HepG2 (cell line): ENCODE results near the gene PGC. TPM values are rescaled to one million over a fixed set of nuclear protein-coding genes. Genes with fewer than 3 reads are reported as not detected.
A peak's percentile ranks its signal among the peaks of the same experiment; 100 is the strongest.

Experiments used
- ATAC-seq: fragments of 200-7000 bp; cut with Tn5 transposase; 3 replicates; pipeline ENCODE4 v1.9.1; 2020; ENCODE audit warnings: mild to moderate bottlenecking, moderate library complexity
- BruUV-seq: library from RNA; stranded (reverse); fragments of 400-500 nt; replicated peaks from 2 replicates; lab custom pipeline; 2021; lab: Mats Ljungman, UMichigan
- CTCF ChIA-PET: fragments of 300-600 bp; formaldehyde crosslinking; extraction: SDS; loops from one replicate; lab custom pipeline; 2021; ENCODE audit warnings: low total read pairs, inconsistent platforms, low intra/inter-chr PET ratio; lab: Yijun Ruan, JAX
- POLR2A ChIA-PET: fragments of 350-600 bp; sonication (Branson Sonifier 250); formaldehyde crosslinking; loops from one replicate; lab custom pipeline; 2020; ENCODE audit warnings: antibody characterized with exemption, inconsistent platforms; lab: Yijun Ruan, JAX
- DNase-seq: peaks from one replicate; pipeline ENCODE4 v3.0.0-alpha.2; 2015; ENCODE audit warnings: low spot score
- FAIRE-seq: peaks from 3 replicates; lab custom pipeline; 2011; peaks lifted over from hg19 to GRCh38; lab: Jason Lieb, UNC
- H2AFZ ChIP-seq: one replicate; pipeline ENCODE4 v1.6.1; 2011; ENCODE audit warnings: low read length, inconsistent platforms
- H3K27ac ChIP-seq: fragments of 300-600 bp; 3 replicates; pipeline ENCODE4 v1.8.0; 2011; ENCODE audit warnings: mixed run types, mild to moderate bottlenecking, mixed read lengths, low read length, inconsistent platforms; ENCODE audit not compliant: insufficient read depth; ENCODE audit errors: extremely low read length
- H3K27me3 ChIP-seq, 2 experiments: fragments of 200-600 bp in 1 of 2; 2 replicates in 1 of 2; 3 replicates in 1 of 2; pipeline versions ENCODE4 v1.6.0 to v1.8.0; 2011; ENCODE audit warnings: low read length in 2 of 2, mild to moderate bottlenecking in 2 of 2, moderate library complexity in 2 of 2, inconsistent platforms in 1 of 2; ENCODE audit not compliant: insufficient read depth in 2 of 2, control insufficient read depth in 1 of 2
- H3K36me3 ChIP-seq, 2 experiments: fragments of 200-600 bp in 1 of 2; replicated peaks in 1 of 2; 2 replicates in 1 of 2; 3 replicates in 1 of 2; pipeline versions ENCODE4 v1.5.1 to v1.8.0; 2011; ENCODE audit warnings: low read length in 2 of 2, inconsistent platforms in 1 of 2; ENCODE audit not compliant: insufficient read depth in 2 of 2, control insufficient read depth in 1 of 2
- H3K4me1 ChIP-seq: 2 replicates; pipeline ENCODE4 v1.5.1; 2012; ENCODE audit warnings: low read length, inconsistent platforms; ENCODE audit not compliant: insufficient read depth
- H3K4me2 ChIP-seq: 2 replicates; pipeline ENCODE4 v1.6.0; 2011; ENCODE audit warnings: low read depth, low read length, inconsistent platforms
- H3K4me3 ChIP-seq, 3 experiments: fragments of 200-600 bp in 1 of 3; sonication (generic), shearing (Covaris generic) in 1 of 3; replicated peaks in 1 of 3; 2 replicates each; pipeline ENCODE4 v1.5.1; 2011 to 2016; ENCODE audit warnings: low read length in 3 of 3, inconsistent platforms in 2 of 3, low read depth in 2 of 3, mild to moderate bottlenecking in 2 of 3, control low read depth in 1 of 3, mixed read lengths in 1 of 3; ENCODE audit not compliant: insufficient read depth in 1 of 3
- H3K79me2 ChIP-seq: one replicate; pipeline ENCODE4 v1.6.1; 2011; ENCODE audit warnings: low read length, inconsistent platforms; ENCODE audit not compliant: insufficient read depth
- H3K9ac ChIP-seq: 2 replicates; pipeline ENCODE4 v1.6.0; 2011; ENCODE audit warnings: mild to moderate bottlenecking, low read depth, low read length, inconsistent platforms; ENCODE audit not compliant: insufficient read depth
- H3K9me3 ChIP-seq: 2 replicates; pipeline ENCODE4 v1.5.1; 2012; ENCODE audit warnings: mild to moderate bottlenecking, low read length
- H4K20me1 ChIP-seq: 2 replicates; pipeline ENCODE4 v1.6.0; 2011; ENCODE audit warnings: inconsistent platforms, mild to moderate bottlenecking, low read length, moderate library complexity; ENCODE audit not compliant: insufficient read depth
- CHD4 ChIP-seq: fragments of 200-600 bp; sonication (generic); IDR thresholded peaks from 2 replicates; pipeline ENCODE4 v1.7.0; 2017; ENCODE audit warnings: mild to moderate bottlenecking, low read length, borderline replicate concordance
- DR1 ChIP-seq: sonication (generic); formaldehyde crosslinking; IDR thresholded peaks from 2 replicates; pipeline ENCODE4 v1.8.0; 2021; ENCODE audit warnings: mild to moderate bottlenecking, missing genetic modification reagents, inconsistent platforms
- HDAC2 ChIP-seq: sonication (generic); formaldehyde crosslinking; IDR thresholded peaks from 2 replicates; pipeline ENCODE4 v1.4.0; 2020; ENCODE audit warnings: missing genetic modification reagents
- MED1 ChIP-seq: sonication (generic); formaldehyde crosslinking; IDR thresholded peaks from 2 replicates; pipeline ENCODE4 v1.4.0; 2020; ENCODE audit warnings: missing genetic modification reagents
- NCOA1 ChIP-seq: sonication (generic); formaldehyde crosslinking; IDR thresholded peaks from 2 replicates; pipeline ENCODE4 v1.9.0; 2021; ENCODE audit warnings: missing genetic modification reagents
- SNRNP70 ChIP-seq: fragments of 200-400 bp; formaldehyde crosslinking; IDR thresholded peaks from 2 replicates; pipeline ENCODE4 v1.6.1; 2017; ENCODE audit warnings: mild to moderate bottlenecking, low read depth, low read length, moderate library complexity
- THYN1 ChIP-seq: sonication (generic); formaldehyde crosslinking; IDR thresholded peaks from 2 replicates; pipeline ENCODE4 v1.8.1; 2023; ENCODE audit warnings: low read depth, mild to moderate bottlenecking, moderate library complexity, missing genetic modification reagents, borderline replicate concordance
- ZBTB1 ChIP-seq: sonication (generic); formaldehyde crosslinking; IDR thresholded peaks from 2 replicates; pipeline ENCODE4 v1.4.0; 2020; ENCODE audit warnings: missing genetic modification reagents, borderline replicate concordance
- ZFP62 ChIP-seq: sonication (generic); formaldehyde crosslinking; IDR thresholded peaks from 2 replicates; pipeline ENCODE4 v1.4.0; 2020; ENCODE audit warnings: missing genetic modification reagents
- ZKSCAN5 ChIP-seq: sonication (generic); formaldehyde crosslinking; IDR thresholded peaks from 2 replicates; pipeline ENCODE4 v1.5.1; 2020; ENCODE audit warnings: mild to moderate bottlenecking, missing genetic modification reagents
- ZNF335 ChIP-seq: sonication (generic); formaldehyde crosslinking; IDR thresholded peaks from 2 replicates; pipeline ENCODE4 v1.4.0; 2020; ENCODE audit warnings: missing genetic modification reagents
- ZNF616 ChIP-seq: sonication (generic); formaldehyde crosslinking; IDR thresholded peaks from 2 replicates; pipeline ENCODE4 v1.5.0; 2020; ENCODE audit warnings: low read depth, mild to moderate bottlenecking, missing genetic modification reagents
- ZNF782 ChIP-seq: sonication (generic); formaldehyde crosslinking; IDR thresholded peaks from 2 replicates; pipeline ENCODE4 v1.4.0; 2020; ENCODE audit warnings: missing genetic modification reagents, mild to moderate bottlenecking, borderline replicate concordance
- WGBS: methylation state at CpG from one replicate; pipeline ENCODE4 v1.1.6; 2017; ENCODE audit warnings: low lambda C conversion rate; 5-methylcytosine and 5-hydroxymethylcytosine counted together
- in situ Hi-C: cut with HindIII; loops from 2 replicates; pipeline ENCODE4 v1.10.0; 2017; ENCODE audit warnings: low pct_unique_long_range_greater_than_20kb; ENCODE audit not compliant: extremely low pct_ligation_motif_present
- intact Hi-C: fragments of 100-400 bp; cut with micrococcal nuclease; formaldehyde crosslinking; loops from one replicate; pipeline ENCODE4 v1.10.0; 2022; ENCODE audit not compliant: unreplicated experiment
- polyA plus RNA-seq, 8 experiments: library from polyadenylated mRNA; depleted of rRNA in 3 of 8; stranded (reverse) in 7 of 8; unstranded in 1 of 8; fragments of >200 nt; fragmentation: Illumina TruSeq in 4 of 8; extraction: Trizol in 4 of 8; gene quantifications; 2 replicates each; pipeline versions ENCODE4 v1.2.1 to v1.2.3, GENCODE V29; 2011 to 2016; ENCODE audit warnings: low read depth in 4 of 8, missing spikeins in 1 of 8, mixed read lengths in 1 of 8; ENCODE audit not compliant: insufficient read depth in 1 of 8
- total RNA-seq, 5 experiments: library from RNA; depleted of rRNA; stranded (reverse); fragments of >200 nt; fragmentation: Illumina TruSeq; extraction: Trizol; gene quantifications; 2 replicates each; pipeline ENCODE4 v1.2.3, GENCODE V29; 2016; ENCODE audit warnings: low read depth in 1 of 5
- TF ChIP-seq, protein P1 (sequence below): sonication (generic); formaldehyde crosslinking; conservative IDR thresholded peaks from 2 replicates; pipeline ENCODE4 v1.4.0; 2020; ENCODE audit warnings: mild to moderate bottlenecking, missing genetic modification reagents, moderate library complexity
- TF ChIP-seq, protein P2 (sequence below): sonication (generic); formaldehyde crosslinking; IDR thresholded peaks from 2 replicates; pipeline ENCODE4 v1.4.0; 2020; ENCODE audit warnings: missing genetic modification reagents, borderline replicate concordance

PGC gene
- total and polyA plus RNA-seq, 2 of the 13 experiments (the other 11 are each of a cell fraction or from before 2014, with no cell fraction given): 426 to 502 TPM

DNA sequence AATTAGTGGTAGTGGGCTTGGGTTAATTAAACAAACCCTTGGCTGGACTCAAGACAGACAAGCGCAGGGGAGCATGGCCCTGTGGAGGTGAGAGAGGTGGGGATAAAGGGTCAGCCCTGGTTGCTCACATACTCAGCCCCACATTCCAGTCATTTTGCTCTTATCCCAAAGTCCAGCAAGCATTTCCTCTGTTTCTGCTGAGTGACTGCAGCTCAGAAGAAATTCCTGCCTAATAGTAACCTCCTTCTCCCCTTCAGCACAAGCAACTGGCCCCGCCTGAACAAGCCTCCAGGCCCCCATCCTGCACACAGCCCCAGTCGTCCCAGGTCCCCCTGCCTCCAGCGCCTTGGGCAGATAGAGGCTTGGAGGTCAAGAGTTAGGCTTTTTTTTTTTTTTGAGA lies 8.2 kb downstream of the PGC start:
- FAIRE-seq: peak; percentile 95
- POLR2A ChIA-PET: interaction anchor here (0.9 to 10.4 kb wide), 6 partner anchors 9 to 312 kb away, joined by 3 to 112 read pairs (median 4); partner anchors contain the start of genes PGC and TOMM6
- TF ChIP-seq NCOA1: peak; percentile 59; the same call in 1 of the 2 replicates
- TF ChIP-seq, protein P1, sequence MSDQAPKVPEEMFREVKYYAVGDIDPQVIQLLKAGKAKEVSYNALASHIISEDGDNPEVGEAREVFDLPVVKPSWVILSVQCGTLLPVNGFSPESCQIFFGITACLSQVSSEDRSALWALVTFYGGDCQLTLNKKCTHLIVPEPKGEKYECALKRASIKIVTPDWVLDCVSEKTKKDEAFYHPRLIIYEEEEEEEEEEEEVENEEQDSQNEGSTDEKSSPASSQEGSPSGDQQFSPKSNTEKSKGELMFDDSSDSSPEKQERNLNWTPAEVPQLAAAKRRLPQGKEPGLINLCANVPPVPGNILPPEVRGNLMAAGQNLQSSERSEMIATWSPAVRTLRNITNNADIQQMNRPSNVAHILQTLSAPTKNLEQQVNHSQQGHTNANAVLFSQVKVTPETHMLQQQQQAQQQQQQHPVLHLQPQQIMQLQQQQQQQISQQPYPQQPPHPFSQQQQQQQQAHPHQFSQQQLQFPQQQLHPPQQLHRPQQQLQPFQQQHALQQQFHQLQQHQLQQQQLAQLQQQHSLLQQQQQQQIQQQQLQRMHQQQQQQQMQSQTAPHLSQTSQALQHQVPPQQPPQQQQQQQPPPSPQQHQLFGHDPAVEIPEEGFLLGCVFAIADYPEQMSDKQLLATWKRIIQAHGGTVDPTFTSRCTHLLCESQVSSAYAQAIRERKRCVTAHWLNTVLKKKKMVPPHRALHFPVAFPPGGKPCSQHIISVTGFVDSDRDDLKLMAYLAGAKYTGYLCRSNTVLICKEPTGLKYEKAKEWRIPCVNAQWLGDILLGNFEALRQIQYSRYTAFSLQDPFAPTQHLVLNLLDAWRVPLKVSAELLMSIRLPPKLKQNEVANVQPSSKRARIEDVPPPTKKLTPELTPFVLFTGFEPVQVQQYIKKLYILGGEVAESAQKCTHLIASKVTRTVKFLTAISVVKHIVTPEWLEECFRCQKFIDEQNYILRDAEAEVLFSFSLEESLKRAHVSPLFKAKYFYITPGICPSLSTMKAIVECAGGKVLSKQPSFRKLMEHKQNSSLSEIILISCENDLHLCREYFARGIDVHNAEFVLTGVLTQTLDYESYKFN (CRISPR knock-in tag): peak; percentile 78
- TF ChIP-seq, protein P2, sequence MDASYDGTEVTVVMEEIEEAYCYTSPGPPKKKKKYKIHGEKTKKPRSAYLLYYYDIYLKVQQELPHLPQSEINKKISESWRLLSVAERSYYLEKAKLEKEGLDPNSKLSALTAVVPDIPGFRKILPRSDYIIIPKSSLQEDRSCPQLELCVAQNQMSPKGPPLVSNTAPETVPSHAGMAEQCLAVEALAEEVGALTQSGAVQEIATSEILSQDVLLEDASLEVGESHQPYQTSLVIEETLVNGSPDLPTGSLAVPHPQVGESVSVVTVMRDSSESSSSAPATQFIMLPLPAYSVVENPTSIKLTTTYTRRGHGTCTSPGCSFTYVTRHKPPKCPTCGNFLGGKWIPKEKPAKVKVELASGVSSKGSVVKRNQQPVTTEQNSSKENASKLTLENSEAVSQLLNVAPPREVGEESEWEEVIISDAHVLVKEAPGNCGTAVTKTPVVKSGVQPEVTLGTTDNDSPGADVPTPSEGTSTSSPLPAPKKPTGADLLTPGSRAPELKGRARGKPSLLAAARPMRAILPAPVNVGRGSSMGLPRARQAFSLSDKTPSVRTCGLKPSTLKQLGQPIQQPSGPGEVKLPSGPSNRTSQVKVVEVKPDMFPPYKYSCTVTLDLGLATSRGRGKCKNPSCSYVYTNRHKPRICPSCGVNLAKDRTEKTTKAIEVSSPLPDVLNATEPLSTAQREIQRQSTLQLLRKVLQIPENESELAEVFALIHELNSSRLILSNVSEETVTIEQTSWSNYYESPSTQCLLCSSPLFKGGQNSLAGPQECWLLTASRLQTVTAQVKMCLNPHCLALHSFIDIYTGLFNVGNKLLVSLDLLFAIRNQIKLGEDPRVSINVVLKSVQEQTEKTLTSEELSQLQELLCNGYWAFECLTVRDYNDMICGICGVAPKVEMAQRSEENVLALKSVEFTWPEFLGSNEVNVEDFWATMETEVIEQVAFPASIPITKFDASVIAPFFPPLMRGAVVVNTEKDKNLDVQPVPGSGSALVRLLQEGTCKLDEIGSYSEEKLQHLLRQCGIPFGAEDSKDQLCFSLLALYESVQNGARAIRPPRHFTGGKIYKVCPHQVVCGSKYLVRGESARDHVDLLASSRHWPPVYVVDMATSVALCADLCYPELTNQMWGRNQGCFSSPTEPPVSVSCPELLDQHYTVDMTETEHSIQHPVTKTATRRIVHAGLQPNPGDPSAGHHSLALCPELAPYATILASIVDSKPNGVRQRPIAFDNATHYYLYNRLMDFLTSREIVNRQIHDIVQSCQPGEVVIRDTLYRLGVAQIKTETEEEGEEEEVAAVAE (CRISPR knock-in tag): no peak
- TF ChIP-seq ZNF335: no peak
- TF ChIP-seq DR1 (CRISPR knock-in tag): no peak
- no peak for TF ChIP-seq ZNF616 (CRISPR knock-in tag)
- TF ChIP-seq MED1 (CRISPR knock-in tag): peak; percentile 40; the same call in 1 of the 2 replicates
- no peak for TF ChIP-seq CHD4
- peak; percentile 32; the same call in 1 of the 2 replicates for TF ChIP-seq HDAC2
- TF ChIP-seq ZFP62: no peak
- TF ChIP-seq ZBTB1 (CRISPR knock-in tag): no peak
- peak; percentile 88 for TF ChIP-seq ZKSCAN5 (CRISPR knock-in tag)
- no peak for TF ChIP-seq ZNF782 (CRISPR knock-in tag)
- no peak for TF ChIP-seq SNRNP70
- TF ChIP-seq THYN1: no peak

More for the DNA sequence above, 8.2 kb downstream of the PGC start:
- H3K27me3 ChIP-seq: no peaks in the 10 kb centered on the region
- 35% methylated on average over 4 of the region's 4 CpGs for WGBS
- H3K36me3 ChIP-seq: no peaks in the 10 kb centered on the region
- ATAC-seq: peak; percentile 15
- no peak overlapping the region for H2AFZ ChIP-seq
- no peaks in the 10 kb centered on the region for H4K20me1 ChIP-seq
- no peaks in the 10 kb centered on the region for H3K9me3 ChIP-seq
- CTCF ChIA-PET: no interaction called here
- H3K4me2 ChIP-seq: peak overlapping the region; percentile 69
- DNase-seq: peak; percentile 77
- peaks cover 81% of the 10 kb centered on the region for H3K4me1 ChIP-seq
- H3K79me2 ChIP-seq: no peaks in the 10 kb centered on the region
- no TSS peak for BruUV-seq
- in situ Hi-C loops: loop anchor here (5.0 kb wide), 1 partner anchor 38 kb away; the partner anchor contains the start of gene FRS3
- H3K4me3 ChIP-seq: no peak overlapping the region
- H3K9ac ChIP-seq: peak overlapping the region; percentile 43; the same call in 1 of the 2 replicates
- H3K27ac ChIP-seq: peak overlapping the region; percentile 69
- intact Hi-C loops: no loop called here
